CD1c-positive myeloid dendritic cell (primary cell): ENCODE measurements around the gene RPL41.
"Not testable (repeated sequence)": the region's sequence is repeated elsewhere in the genome, so short reads cannot be mapped to it uniquely, and the experiment has no call there.

Experiments used
- DNase-seq: peaks from one replicate; pipeline ENCODE4 v3.0.0-alpha.2; 2016; ENCODE audit errors: extremely low spot score

RPL41 gene

DNA sequence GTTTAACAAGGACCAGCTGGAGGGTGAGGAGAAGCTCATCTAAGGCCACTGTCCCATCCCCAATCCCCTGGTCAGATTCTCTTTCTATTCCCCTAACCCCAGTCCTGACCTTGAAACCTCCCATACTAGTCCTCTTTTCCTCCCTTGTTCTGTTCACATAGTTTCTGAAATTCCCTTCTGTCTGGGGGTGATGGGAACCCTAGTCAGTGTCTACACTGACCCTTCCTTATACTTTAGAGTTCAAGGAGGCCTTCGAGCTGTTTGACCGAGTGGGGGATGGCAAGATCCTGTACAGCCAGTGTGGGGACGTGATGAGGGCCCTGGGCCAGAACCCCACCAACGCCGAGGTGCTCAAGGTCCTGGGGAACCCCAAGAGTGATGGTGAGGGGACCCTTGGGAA, 38.4 kb downstream of the RPL41 start:
- no peak for DNase-seq

- no peak for DNase-seq
Measured at GRCh38 chr12:56155256-56155845, 38.9 kb downstream of the RPL41 start.

- DNase-seq = not testable (repeated sequence)
Measured at GRCh38 chr12:56156464-56157200, 40.2 kb downstream of the RPL41 start.

DNA sequence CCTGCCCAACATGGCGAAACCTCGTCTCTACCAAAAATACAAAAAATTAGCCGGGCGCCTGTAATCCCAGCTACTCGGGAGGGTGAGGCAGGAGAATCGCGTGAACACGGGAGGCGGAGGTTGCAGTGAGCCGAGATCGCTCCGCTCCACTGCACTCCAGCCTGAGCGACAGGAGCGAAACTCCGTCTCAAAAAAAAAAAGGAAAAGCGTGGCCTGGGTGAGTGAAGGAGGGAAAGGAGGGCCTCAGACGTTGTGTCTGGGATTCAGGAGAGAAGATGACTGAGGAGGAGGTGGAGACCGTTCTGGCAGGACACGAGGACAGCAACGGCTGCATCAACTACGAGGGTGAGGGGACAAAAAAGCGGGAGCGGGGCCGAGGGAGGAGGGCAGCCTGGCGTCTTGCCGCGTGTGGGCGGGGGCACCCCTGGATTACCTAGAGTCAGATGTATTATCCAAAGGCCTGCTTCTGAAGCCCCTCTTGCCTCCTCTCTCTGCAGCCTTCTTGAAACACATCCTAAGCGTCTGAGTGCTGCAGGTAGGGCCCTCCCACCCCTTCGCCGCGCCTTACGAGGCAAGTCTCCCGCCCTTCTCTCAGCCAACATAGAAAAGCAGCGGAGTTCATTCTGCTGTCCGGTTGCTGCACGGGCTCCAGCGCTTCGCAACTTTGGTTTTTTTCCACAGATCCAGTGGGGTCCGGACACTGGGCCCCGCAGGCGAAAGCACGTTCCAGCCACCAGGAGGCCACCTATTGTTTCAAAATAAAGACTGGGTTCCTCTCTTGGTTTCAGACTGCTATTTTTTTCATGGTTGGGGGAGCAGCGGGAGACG, 41.0 kb downstream of the RPL41 start:
- peak; percentile 84 for DNase-seq

DNA sequence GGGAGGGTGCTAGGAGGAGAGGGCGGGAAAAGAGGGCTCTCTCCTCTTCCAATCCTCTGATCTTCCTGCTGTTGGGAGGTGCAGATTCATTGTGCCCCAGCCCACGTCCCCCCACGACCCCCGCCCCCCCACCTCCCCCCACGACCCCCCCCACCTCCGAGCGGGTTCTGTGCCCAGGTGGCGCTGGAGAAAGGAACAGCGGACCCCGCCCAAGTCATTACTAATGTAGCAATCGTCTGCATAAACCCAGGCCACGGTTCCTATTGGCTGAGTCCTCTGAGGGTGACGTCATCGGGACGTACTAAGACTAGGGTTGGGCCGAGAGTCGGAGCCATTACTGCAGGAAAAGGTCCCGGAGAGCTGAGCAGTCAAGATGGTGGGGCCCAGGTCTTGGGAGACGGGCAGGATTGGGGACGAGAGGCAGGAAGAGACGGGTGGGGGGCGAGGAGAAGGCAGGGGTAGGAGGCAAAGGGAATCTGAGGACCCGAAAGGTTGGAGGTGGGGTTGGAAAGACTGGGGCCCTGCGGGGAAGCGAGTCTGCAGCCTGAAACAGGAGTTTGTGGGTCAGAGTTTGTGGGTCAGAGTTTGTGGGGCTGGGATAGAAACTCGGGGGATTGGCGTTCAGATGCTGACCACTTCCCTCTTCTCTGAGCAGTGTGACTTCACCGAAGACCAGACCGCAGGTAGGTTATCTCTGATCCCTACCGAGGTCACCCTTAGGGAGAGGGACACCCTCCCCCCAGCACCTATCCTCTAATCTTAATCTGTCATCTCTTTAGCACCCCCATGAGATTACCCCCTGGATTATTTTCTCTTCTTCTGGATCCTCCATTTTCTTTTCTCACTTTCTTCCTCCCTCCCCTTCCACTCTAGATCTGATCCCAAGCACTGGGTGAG, 41.8 kb downstream of the RPL41 start, which contains the start of gene MYL6:
Gene MYL6, plus strand, starts transcription at position 331 of the 897 bp plus-strand sequence. Its CDS starts 43 bp downstream, at position 374.
- peak; percentile 98 for DNase-seq

DNA sequence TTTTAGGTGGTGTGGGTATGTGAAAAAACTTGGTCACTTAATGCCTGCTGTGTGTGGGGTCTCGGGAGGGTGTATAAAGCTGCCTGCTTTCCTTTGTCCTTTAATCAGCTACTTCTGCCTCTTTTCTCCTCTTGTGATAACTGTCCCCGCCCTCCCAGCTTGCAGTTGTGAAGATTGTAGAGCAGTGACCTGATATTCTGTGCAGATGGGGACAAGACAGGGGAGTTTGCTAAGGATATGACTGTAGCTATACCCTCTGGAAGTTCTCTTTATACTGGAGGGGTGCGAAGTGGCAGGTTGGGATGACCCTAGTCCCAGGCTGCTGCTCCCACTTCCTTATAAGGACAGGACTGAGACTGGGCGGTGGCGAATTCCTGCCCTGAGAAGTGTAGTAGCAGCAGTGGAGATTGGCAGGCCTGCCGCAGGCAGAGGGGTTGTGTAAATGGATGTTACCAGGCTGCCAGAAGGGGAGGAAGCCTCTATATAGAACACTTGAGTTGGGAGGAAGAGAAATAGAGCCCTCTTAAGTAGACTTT, 42.6 kb downstream of the RPL41 start:
- peak; percentile 66 for DNase-seq

- no peak for DNase-seq
Measured at GRCh38 chr12:56159482-56160192, 43.2 kb downstream of the RPL41 start.

GRCh38 chr12:56160193-56160763, 43.8 kb downstream of the RPL41 start:
- DNase-seq = peak; percentile 32

- no peak for DNase-seq
Measured at GRCh38 chr12:56160894-56161689, 44.7 kb downstream of the RPL41 start.

DNA sequence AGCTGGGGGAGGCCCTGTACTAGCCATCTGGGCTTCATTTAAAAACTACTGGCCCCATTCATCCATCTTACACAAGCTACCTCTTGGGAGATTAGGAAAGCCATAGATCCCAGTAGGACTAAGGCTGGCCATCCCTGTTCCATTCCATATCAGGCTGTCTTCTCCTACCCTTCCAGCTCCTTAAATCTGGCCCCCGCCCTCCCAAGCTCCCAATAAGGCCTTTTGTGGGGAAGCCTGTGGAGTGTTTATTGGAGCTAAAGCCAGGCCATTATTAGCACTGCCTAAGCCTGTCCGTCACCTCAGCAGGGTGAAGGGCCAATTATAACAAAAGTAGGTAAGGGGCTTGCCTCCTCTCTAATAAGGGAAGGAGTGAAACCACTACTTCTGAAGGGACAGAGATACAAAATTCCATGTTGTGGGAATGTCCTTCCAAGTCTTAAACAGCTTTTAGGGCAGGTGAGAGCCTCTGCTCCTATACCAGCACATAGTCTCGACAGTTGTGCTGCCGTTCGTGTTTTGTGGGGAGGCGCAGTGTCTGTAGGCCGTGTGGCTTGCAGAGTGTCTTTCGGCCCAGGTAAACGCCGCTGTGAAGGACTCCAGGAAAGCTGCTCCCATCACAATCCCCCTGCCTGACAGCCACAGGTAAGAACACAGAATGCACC, 45.4 kb downstream of the RPL41 start:
- no peak for DNase-seq

DNA sequence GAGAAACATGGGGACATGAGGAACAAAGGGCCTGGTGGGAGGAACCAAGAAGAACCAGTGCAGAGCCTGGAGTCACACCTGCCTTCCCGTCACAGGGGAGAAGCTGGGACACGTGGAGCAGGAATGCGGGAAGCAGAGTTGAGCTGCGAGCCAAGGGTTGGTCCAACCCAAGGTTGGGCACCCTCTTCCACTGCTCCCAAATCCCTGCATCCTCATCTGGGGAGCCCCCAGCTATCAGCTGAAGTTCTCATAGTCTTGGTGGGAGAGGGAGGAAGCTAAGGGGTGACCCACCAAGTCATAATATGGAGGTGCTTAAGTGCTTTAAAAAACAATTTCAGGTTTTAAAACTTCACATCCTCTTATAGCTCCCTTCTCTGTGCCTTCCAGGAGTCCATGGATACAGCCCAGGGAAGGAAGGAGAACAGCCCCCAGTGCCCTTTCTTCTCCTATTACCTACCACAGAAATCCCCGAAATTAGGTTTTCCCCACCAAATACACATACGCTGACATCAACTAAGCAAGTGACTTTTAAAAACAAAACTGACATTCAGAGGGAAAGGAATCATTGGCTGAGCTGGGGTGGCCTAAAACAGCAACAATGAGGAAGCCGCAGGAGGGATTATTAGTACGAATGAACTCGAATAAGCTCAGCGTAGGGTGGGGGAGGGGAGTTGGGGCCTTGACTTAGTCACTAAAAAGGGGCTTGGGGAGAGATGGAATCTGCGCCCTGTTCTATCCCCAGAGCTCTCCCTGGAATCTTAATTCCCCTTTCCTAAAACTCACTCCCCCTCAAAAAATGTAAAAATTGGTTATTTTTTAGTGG, 46.2 kb downstream of the RPL41 start:
- DNase-seq = no peak

DNA sequence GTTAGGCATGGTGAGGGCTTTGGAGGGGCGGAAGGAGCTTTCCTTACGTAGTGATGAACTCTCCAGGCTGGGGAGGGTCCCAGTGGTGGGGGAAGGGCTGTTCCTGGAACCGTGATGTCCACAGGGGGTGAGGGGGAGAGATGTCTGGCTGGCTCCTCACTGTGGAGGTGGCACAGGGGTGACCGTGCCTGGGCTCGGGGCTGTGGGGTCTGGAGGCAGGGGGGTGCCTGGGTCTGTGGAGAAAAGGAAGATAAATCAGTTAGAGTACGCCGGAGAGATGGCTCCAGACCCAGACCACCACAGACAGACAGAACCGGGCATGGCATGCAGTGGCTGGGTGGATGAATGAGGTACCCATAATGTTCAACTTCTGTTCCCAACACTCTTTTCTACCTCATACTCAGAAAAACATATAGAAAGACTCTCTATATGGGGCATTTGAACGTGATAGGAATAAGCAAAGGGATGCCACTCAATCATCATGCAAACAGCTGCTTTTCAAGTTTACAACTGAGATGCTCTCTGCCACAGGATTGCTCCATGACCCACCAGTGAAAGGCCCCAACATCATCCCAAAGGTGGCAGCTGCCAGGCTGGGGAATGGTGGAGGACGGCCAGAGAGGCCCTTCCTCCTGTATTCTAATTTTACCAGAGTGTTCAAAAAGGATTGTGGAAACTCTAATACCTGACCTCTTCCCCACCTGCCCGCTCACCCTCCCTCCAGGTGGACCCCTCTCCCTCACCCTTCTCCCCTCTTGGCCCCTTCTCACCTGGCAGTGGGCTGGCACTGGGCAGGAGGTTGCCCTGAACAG, 47.3 kb downstream of the RPL41 start:
- DNase-seq = no peak

GRCh38 chr12:56164345-56164729, 47.9 kb downstream of the RPL41 start:
- no peak for DNase-seq

DNA sequence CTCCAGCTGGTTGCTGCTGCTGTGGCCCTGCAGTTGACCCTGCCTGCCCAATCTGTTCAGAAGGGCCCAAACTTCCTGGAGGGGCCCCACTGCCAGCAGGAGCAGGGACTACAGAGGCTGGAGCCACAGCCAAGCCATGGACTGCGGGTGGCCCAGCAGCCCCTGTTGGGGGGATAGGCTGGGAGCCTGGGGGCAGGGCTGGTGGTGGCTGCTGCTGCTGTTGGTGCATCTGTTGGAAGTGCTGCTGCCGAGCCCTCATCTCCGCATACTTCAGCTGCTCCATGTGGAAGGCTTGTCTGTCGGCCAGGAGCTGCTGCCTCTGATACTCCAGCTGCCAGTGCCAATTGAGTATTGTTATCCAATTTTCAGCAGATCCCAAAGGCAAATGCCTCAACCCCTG, 48.9 kb downstream of the RPL41 start:
- DNase-seq = no peak
